Measurements from ENCODE around the gene SLC7A14.

- TF ChIP-seq CTCF (IDR thresholded peaks at IDR 0.05) (no peak), EZH2 (IDR thresholded peaks at IDR 0.05) (no peak)
Measured at GRCh38 chr3:170524073-170524472, 61.8 kb downstream of the SLC7A14 start.

Measured in neural progenitor cell (in vitro differentiated cells).